Measurements from ENCODE around the gene HS2ST1.

DNA sequence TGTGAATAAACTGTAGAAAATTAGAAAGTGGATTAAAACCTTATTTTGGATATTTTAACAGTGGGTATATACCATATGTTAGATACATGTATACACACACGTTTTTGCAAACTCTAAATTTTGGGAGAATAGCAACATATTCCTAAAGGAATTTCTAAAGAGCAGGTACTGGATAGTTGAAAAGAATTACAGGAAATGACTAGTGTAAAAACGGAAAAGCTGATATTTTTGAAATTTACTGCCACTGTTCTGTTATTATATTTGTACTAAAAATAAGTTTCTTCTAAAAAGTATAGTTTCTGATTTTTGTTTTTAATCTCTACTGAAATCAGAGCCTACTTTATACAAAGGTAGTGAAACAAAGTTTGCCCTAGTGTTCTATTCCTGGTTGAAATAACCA is 114.1 kb downstream of the HS2ST1 start:
- TF ChIP-seq, protein P1, sequence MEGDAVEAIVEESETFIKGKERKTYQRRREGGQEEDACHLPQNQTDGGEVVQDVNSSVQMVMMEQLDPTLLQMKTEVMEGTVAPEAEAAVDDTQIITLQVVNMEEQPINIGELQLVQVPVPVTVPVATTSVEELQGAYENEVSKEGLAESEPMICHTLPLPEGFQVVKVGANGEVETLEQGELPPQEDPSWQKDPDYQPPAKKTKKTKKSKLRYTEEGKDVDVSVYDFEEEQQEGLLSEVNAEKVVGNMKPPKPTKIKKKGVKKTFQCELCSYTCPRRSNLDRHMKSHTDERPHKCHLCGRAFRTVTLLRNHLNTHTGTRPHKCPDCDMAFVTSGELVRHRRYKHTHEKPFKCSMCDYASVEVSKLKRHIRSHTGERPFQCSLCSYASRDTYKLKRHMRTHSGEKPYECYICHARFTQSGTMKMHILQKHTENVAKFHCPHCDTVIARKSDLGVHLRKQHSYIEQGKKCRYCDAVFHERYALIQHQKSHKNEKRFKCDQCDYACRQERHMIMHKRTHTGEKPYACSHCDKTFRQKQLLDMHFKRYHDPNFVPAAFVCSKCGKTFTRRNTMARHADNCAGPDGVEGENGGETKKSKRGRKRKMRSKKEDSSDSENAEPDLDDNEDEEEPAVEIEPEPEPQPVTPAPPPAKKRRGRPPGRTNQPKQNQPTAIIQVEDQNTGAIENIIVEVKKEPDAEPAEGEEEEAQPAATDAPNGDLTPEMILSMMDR (IDR thresholded peaks at IDR 0.05) = no peak
- TF ChIP-seq POLR2A (IDR thresholded peaks at IDR 0.05) = no peak
- TF ChIP-seq EP300 (IDR thresholded peaks at IDR 0.05) = no peak

All from sigmoid colon (tissue), 4 donors.